HEK293T (cell line): ENCODE measurements around the gene PIN4.

Experiments
- FOXA1 ChIP-seq: fragments of 450-650 bp; IDR thresholded peaks from 2 replicates; pipeline ENCODE4 v1.6.1; 2016; ENCODE audit warnings: mild to moderate bottlenecking
- FOXK2 ChIP-seq: fragments of 450-650 bp; IDR thresholded peaks from 2 replicates; pipeline ENCODE4 v1.6.1; 2016; ENCODE audit warnings: mild to moderate bottlenecking
- SP1 ChIP-seq: fragments of 450-650 bp; IDR thresholded peaks from 2 replicates; pipeline ENCODE4 v1.6.1; 2017
- TARDBP ChIP-seq: fragments of 450-650 bp; IDR thresholded peaks from 2 replicates; pipeline ENCODE4 v1.6.1; 2016
- ZNF384 ChIP-seq: fragments of 450-650 bp; IDR thresholded peaks from 2 replicates; pipeline ENCODE4 v1.6.1; 2016

DNA sequence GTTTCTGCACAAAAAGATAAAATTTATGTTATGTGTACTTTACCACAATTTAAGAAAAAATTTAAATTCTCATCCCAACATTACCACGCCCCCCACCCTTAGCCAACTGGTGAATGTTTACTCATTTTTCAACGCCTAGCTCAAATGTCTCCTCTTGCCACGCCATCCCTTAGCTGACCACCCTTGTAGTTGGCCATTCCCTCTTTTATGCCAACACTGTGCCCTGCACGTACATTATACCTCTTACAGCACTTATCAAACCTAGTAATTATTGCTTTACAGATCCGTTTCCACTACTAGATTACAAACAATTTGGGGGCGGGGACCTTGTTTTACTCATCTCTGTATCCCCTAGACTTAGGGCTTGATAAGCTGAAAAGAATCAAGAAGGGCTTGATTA is 56.6 kb downstream of the PIN4 start:
- TF ChIP-seq SP1 (no peak), FOXK2 (no peak), TARDBP (no peak), ZNF384 (no peak), FOXA1 (no peak)
